Activated CD8-positive, alpha-beta memory T cell treated with anti-CD3 and anti-CD28 coated beads for 36 hours (primary cell): ENCODE data around the gene FANCC. TPM values are rescaled to one million over a fixed set of nuclear protein-coding genes. Genes with fewer than 3 reads are reported as not detected.

Experiments
- CTCF ChIA-PET: fragments of 350-600 bp; sonication (Branson Sonifier 250); formaldehyde crosslinking; loops from one replicate; lab custom pipeline; 2021; ENCODE audit warnings: antibody characterized with exemption; lab: Charles Lee
- POLR2A ChIA-PET: fragments of 350-600 bp; sonication (Branson Sonifier 250); formaldehyde crosslinking; loops from one replicate; lab custom pipeline; 2021; ENCODE audit warnings: antibody characterized with exemption; lab: Charles Lee
- total RNA-seq, 2 experiments: library from RNA; stranded (reverse); gene quantifications; one replicate each; pipeline ENCODE4 v1.2.3, GENCODE V29; 2021

FANCC gene, protein sequence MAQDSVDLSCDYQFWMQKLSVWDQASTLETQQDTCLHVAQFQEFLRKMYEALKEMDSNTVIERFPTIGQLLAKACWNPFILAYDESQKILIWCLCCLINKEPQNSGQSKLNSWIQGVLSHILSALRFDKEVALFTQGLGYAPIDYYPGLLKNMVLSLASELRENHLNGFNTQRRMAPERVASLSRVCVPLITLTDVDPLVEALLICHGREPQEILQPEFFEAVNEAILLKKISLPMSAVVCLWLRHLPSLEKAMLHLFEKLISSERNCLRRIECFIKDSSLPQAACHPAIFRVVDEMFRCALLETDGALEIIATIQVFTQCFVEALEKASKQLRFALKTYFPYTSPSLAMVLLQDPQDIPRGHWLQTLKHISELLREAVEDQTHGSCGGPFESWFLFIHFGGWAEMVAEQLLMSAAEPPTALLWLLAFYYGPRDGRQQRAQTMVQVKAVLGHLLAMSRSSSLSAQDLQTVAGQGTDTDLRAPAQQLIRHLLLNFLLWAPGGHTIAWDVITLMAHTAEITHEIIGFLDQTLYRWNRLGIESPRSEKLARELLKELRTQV
- total RNA-seq, result 10 to 100 TPM; 16.2 to 20.5 TPM

DNA sequence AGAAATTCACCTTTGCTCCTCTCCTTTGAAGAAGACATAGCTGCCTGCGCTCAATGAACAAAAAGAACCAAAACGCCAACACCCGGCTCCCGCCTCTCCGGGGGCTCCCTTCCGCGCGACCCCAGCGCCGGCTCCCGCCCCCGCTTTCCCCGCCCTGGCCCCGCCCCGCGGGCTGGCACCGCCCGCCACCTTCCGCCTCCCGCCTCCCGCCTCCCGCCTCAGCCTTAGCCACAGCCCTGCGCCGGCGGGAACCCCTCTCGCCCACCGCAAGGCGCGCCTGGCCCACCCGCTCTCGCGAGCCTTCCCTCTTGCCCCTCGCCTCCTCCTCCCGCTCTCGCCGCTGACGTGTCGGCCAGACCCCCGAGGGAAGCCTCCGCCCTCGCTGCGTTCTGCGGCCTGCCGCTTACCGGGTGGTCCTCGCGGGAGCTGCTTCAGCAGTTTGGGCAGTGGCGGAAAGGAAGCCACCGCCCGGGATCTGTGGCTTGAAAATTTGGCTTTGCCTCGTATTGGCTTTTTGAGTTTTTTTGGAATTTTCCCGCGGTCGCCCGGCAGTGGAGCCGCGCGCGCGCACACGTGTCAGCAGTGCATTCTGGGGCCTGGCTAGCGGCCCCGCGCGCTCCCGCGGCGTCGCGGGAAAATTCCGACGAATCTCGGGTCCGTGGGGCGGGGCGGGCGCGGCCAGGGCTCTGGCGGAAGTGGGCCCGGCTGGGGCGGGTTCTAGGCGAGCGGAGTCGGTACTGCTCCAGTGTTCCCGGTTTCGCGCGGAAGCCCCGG, at the start of gene FANCC:
TSS of gene FANCC (minus strand) at position 591 of the 774 bp plus-strand sequence. CDS start 68,418 bp downstream, outside the sequence.
- ChIA-PET CTCF (no interaction called here), POLR2A (no interaction called here)

DNA sequence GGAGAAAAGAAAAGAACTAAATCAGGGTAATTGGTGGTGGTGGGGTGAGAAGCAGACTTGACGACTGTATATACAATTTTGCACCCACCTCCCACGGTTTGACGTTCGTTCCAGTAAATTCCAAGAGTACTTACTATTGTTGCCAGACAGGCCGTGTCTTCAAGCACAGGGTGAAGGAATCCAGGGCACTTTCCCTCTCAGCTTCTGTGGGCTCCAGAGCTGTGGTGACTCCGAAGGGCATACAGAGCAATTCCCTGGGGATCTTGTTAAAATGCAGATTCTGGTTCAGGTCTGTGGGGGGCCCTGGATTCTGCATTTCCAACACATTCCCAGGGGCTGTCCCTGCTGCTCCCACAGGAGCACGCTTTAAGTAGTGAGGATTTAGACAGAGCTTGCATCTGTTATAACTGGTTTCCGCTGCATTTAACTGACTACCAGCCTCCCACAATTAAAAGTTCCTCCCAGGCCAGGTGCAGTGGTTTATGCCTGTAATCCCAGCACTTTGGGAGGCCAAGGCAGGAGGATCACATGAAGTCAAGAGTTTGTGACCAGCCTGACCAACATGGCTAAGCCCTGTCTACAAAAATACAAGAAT, 49.3 kb upstream of the FANCC start:
- CTCF ChIA-PET, result no interaction called here
- POLR2A ChIA-PET, result no interaction called here

DNA sequence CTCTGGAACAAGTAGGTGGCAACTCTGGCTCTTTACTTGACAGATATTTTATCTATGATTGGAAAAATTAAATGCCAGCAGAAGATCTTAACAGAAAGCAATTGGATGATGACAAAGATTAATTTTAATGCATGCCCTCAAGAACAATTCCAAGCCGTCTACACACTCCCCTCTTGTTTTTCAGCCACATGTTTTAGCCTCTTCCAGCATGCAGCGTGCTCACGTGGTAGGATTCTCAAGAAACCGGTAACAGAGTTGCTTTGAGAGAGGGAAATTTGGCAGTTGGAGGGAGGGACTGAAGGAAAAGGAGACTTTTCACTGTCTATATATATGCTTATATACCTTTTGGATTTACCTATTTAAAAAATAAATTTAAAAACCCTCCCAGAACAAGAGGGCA, 48.3 kb upstream of the FANCC start:
- POLR2A ChIA-PET, result no interaction called here
- CTCF ChIA-PET, result no interaction called here

DNA sequence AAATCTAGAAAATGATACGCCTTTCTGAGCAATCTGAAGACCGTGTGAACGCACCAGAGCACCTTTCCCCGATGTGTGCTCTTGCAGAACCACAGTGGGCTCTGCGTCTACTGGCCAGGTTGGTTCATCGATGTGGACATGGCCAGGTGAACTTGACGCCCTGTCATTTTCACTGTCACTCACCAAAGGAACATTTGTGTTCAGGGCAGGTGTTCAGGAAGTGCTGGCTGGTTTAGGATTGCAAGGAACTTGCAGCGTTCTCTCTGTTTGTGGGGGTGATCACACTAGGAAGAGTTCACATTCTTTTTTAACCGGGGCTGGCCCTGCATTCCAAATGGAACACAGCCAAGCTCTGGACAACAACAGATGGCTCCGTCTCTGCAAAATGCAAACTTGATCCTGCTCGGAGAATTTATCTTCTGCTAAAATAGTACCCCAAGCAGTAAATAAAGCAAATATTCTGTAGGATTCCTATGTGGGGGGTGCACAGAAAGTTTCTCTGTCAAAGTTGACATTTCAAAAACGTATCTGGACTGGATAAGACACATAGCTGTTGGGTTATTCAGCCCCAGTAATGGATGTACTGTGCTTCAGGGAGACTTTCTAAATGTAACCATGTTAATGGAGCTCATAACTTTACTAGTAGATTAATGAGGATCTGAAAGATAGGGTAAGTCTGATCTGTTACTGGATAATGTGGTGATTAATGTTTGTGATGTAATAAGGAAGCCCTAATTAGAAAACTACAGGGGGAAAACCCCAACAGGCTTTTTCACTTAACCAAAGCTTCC, 45.7 kb upstream of the FANCC start:
- ChIA-PET CTCF (no interaction called here), POLR2A (no interaction called here)

DNA sequence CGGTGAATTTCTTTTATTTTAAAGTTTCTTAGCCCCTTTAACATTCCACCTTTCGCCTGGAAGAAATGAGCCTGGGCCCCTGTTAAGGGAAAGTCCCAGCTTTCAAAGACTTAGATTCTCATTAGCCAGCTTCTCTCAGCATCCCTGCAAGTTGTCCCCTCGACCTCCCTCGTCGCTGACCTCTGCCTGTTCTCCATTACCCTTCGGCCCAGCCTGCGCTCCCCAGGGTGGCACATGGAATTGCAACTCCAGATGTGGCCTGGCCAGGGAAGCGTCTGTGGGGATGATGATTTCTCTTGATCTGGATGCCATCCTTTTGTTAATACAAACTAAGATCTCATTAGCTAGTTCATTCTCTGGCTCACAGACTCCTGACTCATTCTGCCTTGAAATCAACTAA, 43.4 kb upstream of the FANCC start:
- POLR2A ChIA-PET, result no interaction called here
- CTCF ChIA-PET, result no interaction called here

DNA sequence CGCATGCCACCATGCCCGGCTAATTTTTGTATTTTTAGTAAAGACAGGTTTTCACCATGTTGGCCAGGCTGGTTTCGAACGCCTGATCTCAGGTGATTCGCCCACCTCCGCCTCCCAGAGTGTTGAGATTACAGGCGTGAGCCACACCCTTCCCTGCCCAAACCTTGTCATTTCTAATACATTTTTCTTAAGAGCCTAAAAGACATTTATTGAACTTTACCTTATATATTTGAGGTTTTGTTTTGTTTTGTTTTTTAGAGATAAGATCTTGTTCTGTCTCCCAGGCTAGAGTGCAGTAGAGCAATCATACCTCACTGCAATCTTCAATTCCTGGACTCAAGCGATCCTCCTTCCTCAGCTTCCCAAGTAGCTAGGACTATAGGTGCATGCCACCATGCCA, 39.8 kb upstream of the FANCC start:
- ChIA-PET POLR2A (no interaction called here), CTCF (no interaction called here)

DNA sequence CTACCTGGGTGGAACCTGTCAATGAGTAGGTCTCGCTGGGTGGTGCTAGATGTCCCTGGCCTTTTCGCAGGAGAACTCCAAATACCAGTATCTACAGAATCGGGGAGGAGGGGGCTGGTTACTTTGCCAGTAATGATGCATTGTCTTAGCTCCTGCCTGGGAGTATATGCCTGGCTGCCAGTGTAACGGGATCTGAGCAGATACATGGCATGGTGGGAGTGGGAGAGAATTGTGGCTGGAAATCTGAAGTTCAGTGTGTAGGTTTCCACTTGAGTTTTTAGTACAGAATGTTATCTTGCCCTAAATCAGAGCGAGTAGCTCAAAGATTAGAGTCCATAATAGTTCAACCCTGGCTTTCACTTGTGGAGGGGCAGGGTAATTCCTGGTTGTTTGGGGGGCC, 38.0 kb upstream of the FANCC start:
- CTCF ChIA-PET, result no interaction called here
- POLR2A ChIA-PET, result no interaction called here

DNA sequence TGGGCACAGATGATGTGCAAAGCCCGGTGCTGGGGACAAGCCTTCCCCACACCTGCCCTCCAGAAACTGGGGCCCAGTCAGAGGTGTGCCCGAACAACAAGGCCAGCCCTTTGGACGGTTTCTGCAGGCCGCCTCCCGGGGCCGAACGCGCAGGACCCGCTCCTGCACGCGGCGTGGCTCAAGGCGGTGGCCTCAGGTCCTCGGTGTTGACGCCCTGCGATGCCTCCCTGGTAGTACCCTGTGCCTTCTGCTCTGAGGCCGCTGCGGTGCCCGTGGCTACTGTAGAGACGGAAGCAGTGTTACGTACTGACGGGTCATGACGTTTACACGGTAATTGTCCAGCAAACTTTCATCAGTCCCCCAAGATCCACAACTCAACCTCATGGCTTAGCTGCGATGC, 33.5 kb upstream of the FANCC start:
- ChIA-PET CTCF (no interaction called here), POLR2A (no interaction called here)

DNA sequence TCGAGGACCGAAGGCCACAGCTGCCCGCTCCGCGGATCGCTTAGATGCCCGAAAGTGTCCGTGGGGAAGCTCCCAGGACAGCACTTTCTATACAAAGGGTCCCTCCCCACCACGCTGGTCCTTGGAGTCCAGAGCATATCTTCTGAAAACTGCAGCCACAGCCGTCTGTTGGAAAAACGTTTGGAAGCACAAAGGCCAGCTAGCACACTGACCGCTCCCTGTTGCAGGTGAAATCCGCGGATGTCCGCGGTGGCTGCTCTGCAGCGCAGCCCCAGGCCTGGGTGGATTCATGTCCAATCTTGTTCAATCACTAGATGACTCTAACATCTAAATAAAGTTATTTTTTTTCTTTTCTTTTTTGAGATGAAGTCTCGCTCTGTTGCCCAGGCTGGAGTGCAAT, 32.8 kb upstream of the FANCC start:
- ChIA-PET POLR2A (no interaction called here), CTCF (no interaction called here)

DNA sequence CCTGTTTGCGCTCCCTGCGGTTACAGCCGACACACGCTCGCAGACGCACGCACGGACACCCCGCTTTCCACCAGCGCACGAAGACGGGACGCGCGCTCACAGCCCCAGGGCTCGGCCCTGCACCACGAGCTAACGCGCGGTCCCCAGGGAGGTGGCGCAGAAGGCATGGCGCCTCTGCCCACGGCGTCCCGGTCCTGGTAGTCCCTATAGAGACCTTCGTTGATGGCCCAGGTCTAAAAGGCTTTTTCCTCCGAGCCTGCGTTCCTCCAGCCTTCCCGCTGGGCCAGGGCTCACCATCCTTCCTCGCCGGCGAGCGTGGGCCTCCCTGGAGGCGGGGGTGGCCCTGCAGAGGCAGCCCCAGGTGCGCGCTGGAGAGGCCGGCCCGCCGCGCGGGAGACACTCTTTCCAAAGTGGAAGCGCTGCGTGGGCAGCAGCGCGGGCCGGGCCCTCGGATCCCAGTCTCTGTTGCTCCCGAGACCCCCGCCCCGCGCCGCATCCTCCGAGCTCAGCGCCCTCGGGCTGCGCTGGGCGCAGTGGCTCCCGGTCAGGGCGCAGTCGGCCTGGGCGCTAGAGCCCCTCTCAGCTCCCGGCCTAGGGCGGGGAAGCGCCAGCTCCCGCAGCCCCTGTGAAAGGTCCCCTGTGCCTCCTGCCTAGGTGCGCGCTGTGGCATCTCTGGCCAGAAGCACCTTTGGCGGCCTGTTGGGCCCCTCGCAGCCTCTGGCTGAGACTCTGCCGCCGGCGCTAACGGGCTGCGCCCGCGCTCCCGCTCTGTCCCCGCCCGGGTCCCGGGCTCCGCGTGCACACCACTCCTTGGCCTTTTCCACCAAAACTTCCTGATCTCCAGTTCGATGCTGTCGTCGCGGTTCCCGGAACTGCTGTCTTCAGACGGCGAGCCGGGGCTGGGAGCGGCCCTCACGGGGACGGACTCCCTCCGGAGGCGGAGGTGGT, 31.9 kb upstream of the FANCC start:
- POLR2A ChIA-PET, result no interaction called here
- CTCF ChIA-PET, result interaction anchor here (0.6 kb wide), 2 partner anchors 219 to 896 kb away, joined by 3 read pairs; no protein-coding TSS in a partner anchor

DNA sequence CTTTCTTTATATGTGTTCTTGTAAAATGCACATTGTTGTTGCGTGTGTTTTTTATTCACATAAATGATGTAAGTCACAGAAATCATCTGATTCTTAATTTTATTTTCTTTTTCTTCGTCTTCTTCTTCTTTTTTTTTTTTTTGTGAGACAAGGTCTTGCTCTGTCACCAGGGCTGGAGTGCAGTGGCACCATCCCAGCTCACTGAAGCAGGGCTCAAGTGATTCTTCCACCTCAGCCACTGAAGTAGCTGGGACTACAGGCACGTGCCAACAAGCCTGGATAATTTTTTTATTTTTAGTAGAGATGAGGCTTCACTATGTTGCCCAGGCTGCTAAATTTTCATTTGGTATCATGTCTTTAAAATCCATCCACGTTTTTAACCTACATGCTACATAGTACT, 28.5 kb upstream of the FANCC start:
- CTCF ChIA-PET, result no interaction called here
- POLR2A ChIA-PET, result no interaction called here

DNA sequence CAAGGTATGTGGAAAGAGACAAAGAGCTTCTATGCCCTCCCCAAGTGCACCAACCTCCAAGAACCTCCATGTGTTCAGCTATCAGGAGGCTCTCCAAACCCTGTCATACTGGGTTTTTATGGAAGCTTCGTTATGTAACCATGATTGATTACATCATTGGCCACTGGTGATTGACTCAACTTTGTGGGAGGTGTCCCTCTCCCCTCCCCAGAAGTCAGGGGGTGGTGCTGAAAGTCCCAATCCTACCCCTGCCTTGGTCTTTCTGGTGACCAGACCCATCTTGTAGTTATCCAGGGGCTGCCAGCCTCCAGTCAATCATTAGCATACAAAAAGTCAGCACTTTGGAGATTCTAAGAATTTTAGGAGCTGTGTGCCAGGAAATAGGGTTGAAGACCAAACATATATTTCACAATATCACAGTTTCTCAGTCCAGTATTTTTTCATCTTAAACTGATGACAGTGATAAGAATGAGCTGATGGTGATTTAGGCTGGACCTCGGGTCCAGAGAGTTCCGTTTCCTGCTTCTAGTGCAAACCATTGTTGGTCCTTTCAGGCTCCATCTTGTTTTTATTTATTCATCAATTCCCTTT, 27.3 kb upstream of the FANCC start:
- ChIA-PET CTCF (interaction anchor here (0.8 kb wide), 1 partner anchor 131 kb away, joined by 3 read pairs; no protein-coding TSS in a partner anchor), POLR2A (no interaction called here)

DNA sequence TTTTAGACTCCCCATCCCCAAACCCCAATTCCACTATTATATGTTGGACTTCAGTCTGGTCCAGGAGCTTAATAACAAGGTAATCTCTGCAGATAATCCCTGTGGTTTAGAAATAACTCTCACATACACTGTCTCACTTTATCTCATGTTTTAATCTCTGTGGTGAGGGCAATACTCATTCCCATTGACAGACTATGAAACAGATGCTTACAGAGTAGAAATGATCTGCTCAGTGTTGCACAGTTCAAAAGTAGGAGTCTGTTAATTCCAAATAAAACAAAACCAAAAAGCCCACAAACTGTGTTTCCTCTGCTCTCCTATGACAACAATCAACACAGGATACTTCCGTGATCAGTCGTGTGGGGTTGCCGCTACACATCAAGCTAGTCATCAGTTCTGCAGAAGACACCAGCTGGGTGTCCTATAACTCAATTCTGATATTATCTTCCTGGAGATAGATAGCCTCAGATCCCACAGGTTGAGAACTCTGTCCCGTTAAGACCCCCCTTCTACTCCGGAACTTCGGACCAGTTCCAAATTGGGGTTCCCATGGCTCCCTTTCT, 26.3 kb upstream of the FANCC start:
- ChIA-PET CTCF (no interaction called here), POLR2A (no interaction called here)

DNA sequence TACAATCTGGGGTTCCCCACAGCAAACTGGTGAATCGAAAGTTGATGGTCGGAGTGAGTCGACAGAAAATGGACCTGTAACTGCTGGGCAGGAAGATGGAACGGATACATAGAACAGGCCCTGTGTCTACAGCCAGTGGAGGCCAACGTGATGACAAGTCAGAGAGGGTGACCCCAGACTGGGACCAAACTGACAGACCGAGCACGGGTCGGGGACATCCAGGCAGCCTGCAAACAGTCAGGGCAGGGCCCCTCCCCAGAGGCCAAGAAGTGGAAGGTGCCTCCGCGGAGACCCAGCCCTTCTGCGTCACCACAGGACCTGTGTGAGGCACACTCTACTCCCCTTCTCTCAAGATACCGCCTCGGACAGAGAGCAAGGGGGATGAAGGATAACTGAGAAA, 25.1 kb upstream of the FANCC start:
- ChIA-PET POLR2A (no interaction called here), CTCF (no interaction called here)

DNA sequence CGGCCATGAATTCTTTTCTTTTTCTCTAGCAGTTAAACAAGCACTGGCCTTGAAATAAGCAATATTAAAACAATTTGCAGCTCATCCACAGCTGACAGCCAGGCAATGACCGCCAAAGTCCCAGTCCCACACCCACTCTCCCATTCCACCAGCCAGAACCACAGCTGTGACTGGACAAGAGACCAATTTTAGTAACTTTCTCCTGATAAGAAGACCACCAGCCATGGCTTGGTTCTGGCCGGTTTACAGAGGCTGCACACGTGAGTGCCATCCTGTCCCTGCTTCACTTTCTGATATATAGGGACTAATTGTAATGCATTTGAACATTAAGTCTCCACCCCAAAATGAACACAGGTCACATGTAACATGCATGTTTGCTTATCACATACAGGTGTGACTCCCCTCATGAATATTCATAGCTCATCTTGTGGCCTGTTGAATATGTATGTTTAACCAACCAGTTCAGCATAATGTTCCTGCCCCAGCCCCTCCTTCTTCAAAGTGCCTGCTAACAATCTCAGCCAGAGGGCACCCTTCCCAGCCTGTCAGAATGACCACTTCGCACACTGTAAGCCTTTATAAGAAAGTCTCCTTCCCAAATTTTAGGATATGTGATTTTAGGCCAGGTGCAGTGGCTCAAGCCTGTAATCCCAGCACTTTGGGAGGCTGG, 23.9 kb upstream of the FANCC start:
- ChIA-PET CTCF (no interaction called here), POLR2A (interaction anchor here (0.5 kb wide), 1 partner anchor 1677 kb away, joined by 3 read pairs; no protein-coding TSS in a partner anchor)

DNA sequence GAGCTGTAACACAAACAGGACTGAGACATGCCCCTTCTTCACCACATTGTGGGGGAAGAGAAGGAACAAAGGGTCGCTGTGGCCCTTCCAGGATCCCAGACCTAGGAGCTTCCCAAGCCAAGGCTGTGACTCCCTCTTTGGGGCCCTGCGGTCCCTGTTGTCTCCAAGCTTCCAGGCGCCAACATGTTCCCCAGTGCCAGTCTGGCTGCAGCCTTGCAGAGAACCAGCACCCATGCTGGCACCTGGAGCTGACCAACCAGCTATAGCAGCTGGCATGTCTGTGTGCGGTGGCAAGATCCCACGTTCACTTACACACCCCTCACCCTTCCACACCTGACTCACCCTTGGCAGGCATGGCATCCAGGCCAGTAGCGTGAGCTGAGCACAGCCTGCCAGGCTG, 20.7 kb upstream of the FANCC start:
- CTCF ChIA-PET, result no interaction called here
- POLR2A ChIA-PET, result no interaction called here

DNA sequence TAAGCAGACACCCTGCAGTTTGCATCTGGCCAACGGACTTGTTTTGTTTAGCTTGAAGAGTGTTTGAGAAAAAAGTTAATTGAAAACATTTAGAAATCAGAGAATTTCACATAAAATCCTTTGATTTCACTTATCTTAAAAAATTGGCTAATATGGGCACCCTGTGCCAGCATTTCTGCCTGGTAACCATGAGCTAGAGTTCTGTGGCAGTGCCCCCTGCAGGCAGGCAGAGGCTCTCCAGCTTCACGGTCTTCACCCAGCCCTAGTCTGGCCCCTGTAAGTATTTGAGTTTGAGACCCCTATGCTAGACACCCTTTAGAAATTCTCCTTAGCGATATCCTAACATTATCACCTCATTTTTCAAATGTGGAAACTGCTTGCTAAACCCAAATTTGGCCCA, 18.8 kb upstream of the FANCC start:
- POLR2A ChIA-PET, result no interaction called here
- CTCF ChIA-PET, result interaction anchor here (1.1 kb wide), 1 partner anchor 45 kb away, joined by 3 read pairs; no protein-coding TSS in a partner anchor
